Neural progenitor cell (in vitro differentiated cells): ENCODE measurements around the gene SAPCD2. TPM values are rescaled to one million over a fixed set of nuclear protein-coding genes. Genes with fewer than 3 reads are reported as not detected.
"Not testable (repeated sequence)": the region's sequence is repeated elsewhere in the genome, so short reads cannot be mapped to it uniquely, and the experiment has no call there.

Experiments used
- DNase-seq: peaks from one replicate; pipeline ENCODE4 v3.0.0-alpha.2; 2016; ENCODE audit warnings: low spot score
- H2AFZ ChIP-seq: fragments of 200-600 bp; sonication (generic); replicated peaks from 2 replicates; pipeline ENCODE4 v1.6.1; 2016; ENCODE audit warnings: antibody characterized with exemption
- H3F3A ChIP-seq: fragments of 200-600 bp; sonication (generic); 2 replicates; pipeline ENCODE4 v1.6.1; 2016; ENCODE audit warnings: antibody characterized with exemption, low read depth
- H3K27ac ChIP-seq: fragments of 200-600 bp; sonication (generic); 2 replicates; pipeline ENCODE4 v1.5.1; 2016; ENCODE audit warnings: mild to moderate bottlenecking
- H3K27me3 ChIP-seq: fragments of 200-600 bp; sonication (generic); 2 replicates; pipeline ENCODE4 v1.6.1; 2016; ENCODE audit warnings: mild to moderate bottlenecking, moderate library complexity
- H3K36me3 ChIP-seq: fragments of 200-600 bp; sonication (generic); 2 replicates; pipeline ENCODE4 v1.5.1; 2016
- H3K4me1 ChIP-seq: fragments of 200-600 bp; sonication (generic); 2 replicates; pipeline ENCODE4 v1.6.1; 2016; ENCODE audit warnings: mixed run types
- H3K4me2 ChIP-seq: fragments of 200-600 bp; sonication (generic); 2 replicates; pipeline ENCODE4 v1.6.1; 2016
- H3K4me3 ChIP-seq: fragments of 200-600 bp; sonication (generic); 2 replicates; pipeline ENCODE4 v1.5.1; 2016
- H3K79me2 ChIP-seq: fragments of 200-600 bp; sonication (generic); 2 replicates; pipeline ENCODE4 v1.6.1; 2016; ENCODE audit warnings: low read depth
- H3K9ac ChIP-seq: fragments of 200-600 bp; sonication (generic); 2 replicates; pipeline ENCODE4 v1.6.1; 2016
- H3K9me3 ChIP-seq: fragments of 200-600 bp; sonication (generic); 2 replicates; pipeline ENCODE4 v1.5.1; 2016; ENCODE audit warnings: low read depth
- H4K20me1 ChIP-seq: fragments of 200-600 bp; sonication (generic); 2 replicates; pipeline ENCODE4 v1.6.1; 2016; ENCODE audit warnings: low read depth
- H3K27ac Mint-ChIP-seq: 3 replicates; pipeline ENCODE4 v1.8.0; 2021; ENCODE audit warnings: mixed read lengths
- H3K27me3 Mint-ChIP-seq: 2 replicates; pipeline ENCODE4 v1.8.0; 2022; ENCODE audit warnings: low read depth, mild to moderate bottlenecking, inconsistent platforms, moderate library complexity, mixed read lengths; ENCODE audit not compliant: insufficient read depth
- H3K36me3 Mint-ChIP-seq: 3 replicates; pipeline ENCODE4 v1.8.0; 2021; ENCODE audit warnings: mixed read lengths
- H3K4me1 Mint-ChIP-seq: 3 replicates; pipeline ENCODE4 v1.8.0; 2021; ENCODE audit warnings: mixed read lengths
- H3K4me3 Mint-ChIP-seq: 3 replicates; pipeline ENCODE4 v1.8.0; 2021; ENCODE audit warnings: mild to moderate bottlenecking, moderate library complexity, mixed read lengths
- H3K9me3 Mint-ChIP-seq: 3 replicates; pipeline ENCODE4 v1.8.0; 2020; ENCODE audit warnings: mixed read lengths
- EZH2 ChIP-seq: fragments of 200-600 bp; sonication (generic); IDR thresholded peaks from 2 replicates; pipeline ENCODE4 v1.6.1; 2017; ENCODE audit warnings: antibody characterized with exemption, mild to moderate bottlenecking, moderate library complexity
- EZH2phosphoT487 ChIP-seq: fragments of 200-600 bp; sonication (generic); IDR thresholded peaks from 2 replicates; pipeline ENCODE4 v1.6.1; 2017; ENCODE audit warnings: antibody characterized with exemption
- total RNA-seq: library from RNA; depleted of rRNA; stranded (reverse); fragments of >200 nt; gene quantifications from 2 replicates; pipeline ENCODE4 v1.2.3, GENCODE V29; 2015; ENCODE audit warnings: low replicate concordance
- TF ChIP-seq, protein P1 (sequence below): fragments of 200-600 bp; sonication (generic); IDR thresholded peaks from 2 replicates; pipeline ENCODE4 v1.5.1; 2017; ENCODE audit warnings: antibody characterized with exemption, mild to moderate bottlenecking

Gene SAPCD2, protein sequence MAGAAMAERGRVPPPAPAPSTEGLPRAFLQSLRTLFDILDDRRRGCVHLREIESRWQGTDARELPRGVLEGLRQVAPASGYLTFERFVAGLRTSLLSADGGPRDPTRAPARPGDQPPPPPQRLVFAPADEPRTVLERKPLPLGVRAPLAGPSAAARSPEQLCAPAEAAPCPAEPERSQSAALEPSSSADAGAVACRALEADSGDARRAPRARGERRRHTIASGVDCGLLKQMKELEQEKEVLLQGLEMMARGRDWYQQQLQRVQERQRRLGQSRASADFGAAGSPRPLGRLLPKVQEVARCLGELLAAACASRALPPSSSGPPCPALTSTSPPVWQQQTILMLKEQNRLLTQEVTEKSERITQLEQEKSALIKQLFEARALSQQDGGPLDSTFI
- total RNA-seq: 5.7 and 27.7 TPM in 2 replicates

DNA sequence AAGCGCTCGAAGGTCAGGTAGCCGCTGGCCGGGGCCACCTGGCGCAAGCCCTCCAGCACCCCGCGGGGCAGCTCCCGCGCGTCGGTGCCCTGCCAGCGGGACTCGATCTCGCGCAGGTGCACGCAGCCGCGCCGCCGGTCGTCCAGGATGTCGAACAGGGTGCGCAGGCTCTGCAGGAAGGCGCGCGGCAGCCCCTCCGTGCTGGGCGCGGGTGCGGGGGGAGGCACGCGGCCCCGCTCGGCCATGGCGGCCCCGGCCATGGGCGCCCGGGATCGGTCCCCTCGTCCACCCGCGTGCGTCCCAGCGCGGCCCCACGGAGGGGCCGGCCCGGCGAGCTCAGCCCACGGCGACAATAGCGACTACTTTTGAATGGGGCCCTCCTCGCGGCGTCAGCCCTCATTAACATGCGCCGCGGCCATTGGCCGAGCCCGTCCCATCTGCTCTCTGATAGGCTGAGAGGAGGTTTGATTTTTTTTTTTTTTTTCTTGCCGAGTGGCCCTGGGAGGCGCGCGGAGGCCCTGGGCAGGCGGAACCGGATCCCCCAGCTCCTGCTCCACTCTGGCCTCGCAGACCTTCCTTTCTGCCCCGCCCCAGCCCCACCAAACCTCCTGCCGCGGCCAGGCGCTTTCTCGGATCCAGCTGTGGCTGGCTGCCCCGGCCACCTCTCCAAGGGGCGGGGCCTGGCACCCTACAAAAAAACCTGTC is at the start of gene SAPCD2:
TSS of gene SAPCD2 (minus strand) at position 357 of the 705 bp plus-strand sequence. CDS start at position 260, 97 bp downstream.
- Mint-ChIP-seq H3K4me1 (peaks cover 10% of the 10 kb centered on the region), H3K36me3 (no peaks in the 10 kb centered on the region), H3K9me3 (no peaks in the 10 kb centered on the region), H3K27me3 (peaks cover 26% of the 10 kb centered on the region), H3K4me3 (peak within 1 kb of the TSS; percentile 84), H3K27ac (peak within 1 kb of the TSS; percentile 51)
- H3K4me3 ChIP-seq: peak within 1 kb of the TSS; percentile 72
- H3K4me1 ChIP-seq: peaks cover 11% of the 10 kb centered on the region
- no peaks in the 10 kb centered on the region for H3K79me2 ChIP-seq
- H3K4me2 ChIP-seq: peak within 1 kb of the TSS; percentile 98
- H2AFZ ChIP-seq: peak within 1 kb of the TSS; percentile 12
- no peak within 1 kb of the TSS for H3K9ac ChIP-seq
- peaks cover 48% of the 10 kb centered on the region for H3K27me3 ChIP-seq
- TF ChIP-seq EZH2phosphoT487 (no peak), EZH2 (no peak)
- TF ChIP-seq, protein P1, sequence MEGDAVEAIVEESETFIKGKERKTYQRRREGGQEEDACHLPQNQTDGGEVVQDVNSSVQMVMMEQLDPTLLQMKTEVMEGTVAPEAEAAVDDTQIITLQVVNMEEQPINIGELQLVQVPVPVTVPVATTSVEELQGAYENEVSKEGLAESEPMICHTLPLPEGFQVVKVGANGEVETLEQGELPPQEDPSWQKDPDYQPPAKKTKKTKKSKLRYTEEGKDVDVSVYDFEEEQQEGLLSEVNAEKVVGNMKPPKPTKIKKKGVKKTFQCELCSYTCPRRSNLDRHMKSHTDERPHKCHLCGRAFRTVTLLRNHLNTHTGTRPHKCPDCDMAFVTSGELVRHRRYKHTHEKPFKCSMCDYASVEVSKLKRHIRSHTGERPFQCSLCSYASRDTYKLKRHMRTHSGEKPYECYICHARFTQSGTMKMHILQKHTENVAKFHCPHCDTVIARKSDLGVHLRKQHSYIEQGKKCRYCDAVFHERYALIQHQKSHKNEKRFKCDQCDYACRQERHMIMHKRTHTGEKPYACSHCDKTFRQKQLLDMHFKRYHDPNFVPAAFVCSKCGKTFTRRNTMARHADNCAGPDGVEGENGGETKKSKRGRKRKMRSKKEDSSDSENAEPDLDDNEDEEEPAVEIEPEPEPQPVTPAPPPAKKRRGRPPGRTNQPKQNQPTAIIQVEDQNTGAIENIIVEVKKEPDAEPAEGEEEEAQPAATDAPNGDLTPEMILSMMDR: no peak
- no peaks in the 10 kb centered on the region for H3K9me3 ChIP-seq
- DNase-seq: peak; percentile 96
- H3F3A ChIP-seq: peaks cover 22% of the 10 kb centered on the region
- H4K20me1 ChIP-seq: peaks cover 35% of the 10 kb centered on the region
- H3K36me3 ChIP-seq: no peaks in the 10 kb centered on the region
- H3K27ac ChIP-seq: no peak within 1 kb of the TSS

DNA sequence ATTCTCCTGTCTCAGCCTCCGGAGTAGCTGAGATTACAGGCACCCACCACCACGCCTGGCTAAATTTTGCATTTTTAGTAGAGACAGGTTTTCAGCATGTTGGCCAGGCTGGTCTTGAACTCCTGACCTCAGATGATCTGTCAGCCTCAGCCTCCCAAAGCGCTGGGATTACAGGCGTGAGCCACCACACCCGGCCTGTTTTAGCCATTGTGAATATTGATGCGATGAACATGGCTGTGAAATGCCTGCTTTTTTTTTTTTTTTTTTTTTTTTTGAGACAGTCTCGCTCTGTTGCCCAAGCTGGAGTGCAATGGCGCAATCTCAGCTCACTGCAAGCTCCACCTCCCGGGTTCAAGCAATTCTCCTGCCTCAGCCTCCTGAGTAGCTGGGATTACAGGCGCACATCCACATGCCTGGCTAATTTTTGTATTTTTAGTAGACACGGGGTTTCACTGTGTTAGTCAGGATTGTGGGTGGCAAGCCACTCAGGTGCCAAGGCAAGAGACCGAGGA is 47.8 kb upstream of the SAPCD2 start:
- H3K4me3 ChIP-seq, H3K9me3 Mint-ChIP-seq, H3K79me2 ChIP-seq, H2AFZ ChIP-seq, DNase-seq, H3K27ac ChIP-seq, H3K9ac ChIP-seq, H3K36me3 Mint-ChIP-seq, H4K20me1 ChIP-seq, H3K27ac Mint-ChIP-seq, H3K4me3 Mint-ChIP-seq, H3K9me3 ChIP-seq, H3K36me3 ChIP-seq, H3K4me1 ChIP-seq, H3K4me2 ChIP-seq: not testable (repeated sequence)
- Mint-ChIP-seq H3K27me3 (peaks cover 17% of the 10 kb centered on the region), H3K4me1 (peaks cover 11% of the 10 kb centered on the region)
- Histone ChIP-seq H3F3A (peaks cover 11% of the 10 kb centered on the region), H3K27me3 (peaks cover 49% of the 10 kb centered on the region)

DNA sequence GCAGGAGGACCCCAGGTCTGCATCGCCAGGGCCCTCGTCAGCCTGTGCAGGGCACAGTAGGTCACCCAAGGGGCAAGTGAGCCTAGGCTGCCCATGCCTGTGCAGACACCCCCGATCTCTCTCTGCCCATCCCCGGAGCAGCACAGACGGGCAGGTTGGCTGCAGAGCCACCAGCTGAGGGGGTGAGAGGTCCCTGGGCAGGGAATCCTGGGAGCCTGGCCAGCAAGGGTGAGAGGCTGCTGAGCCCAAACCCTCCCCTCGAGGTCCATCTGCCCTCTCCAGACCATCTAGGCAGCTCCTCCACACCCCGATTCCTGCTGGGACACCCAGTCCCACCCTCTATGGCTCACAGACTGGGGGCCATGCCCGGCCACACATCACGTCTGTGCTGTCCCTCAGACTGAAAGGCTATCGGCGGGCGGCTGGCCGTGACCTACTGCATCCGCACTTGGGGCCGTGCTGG is 46.9 kb upstream of the SAPCD2 start:
- Histone ChIP-seq H3F3A (peaks cover 7% of the 10 kb centered on the region), H3K4me3 (no peak overlapping the region), H3K36me3 (no peaks in the 10 kb centered on the region), H2AFZ (no peak overlapping the region), H3K27ac (no peak overlapping the region), H3K4me2 (no peak overlapping the region), H3K9me3 (no peaks in the 10 kb centered on the region), H3K27me3 (peaks cover 57% of the 10 kb centered on the region), H3K79me2 (no peaks in the 10 kb centered on the region), H4K20me1 (peaks cover 5% of the 10 kb centered on the region), H3K4me1 (peaks cover 8% of the 10 kb centered on the region), H3K9ac (no peak overlapping the region)
- Mint-ChIP-seq H3K27ac (no peak overlapping the region), H3K27me3 (peaks cover 18% of the 10 kb centered on the region), H3K4me1 (peaks cover 6% of the 10 kb centered on the region), H3K4me3 (no peak overlapping the region), H3K9me3 (no peaks in the 10 kb centered on the region), H3K36me3 (no peaks in the 10 kb centered on the region)
- DNase-seq: no peak
- no peak for TF ChIP-seq EZH2
- TF ChIP-seq EZH2phosphoT487: no peak
- TF ChIP-seq, protein P1: no peak
